ENCODE data around the gene SEMA5A.

SEMA5A gene

GRCh38 chr5:9067154-9067553 lies 478.7 kb downstream of the SEMA5A start:
- TF ChIP-seq, protein P1, sequence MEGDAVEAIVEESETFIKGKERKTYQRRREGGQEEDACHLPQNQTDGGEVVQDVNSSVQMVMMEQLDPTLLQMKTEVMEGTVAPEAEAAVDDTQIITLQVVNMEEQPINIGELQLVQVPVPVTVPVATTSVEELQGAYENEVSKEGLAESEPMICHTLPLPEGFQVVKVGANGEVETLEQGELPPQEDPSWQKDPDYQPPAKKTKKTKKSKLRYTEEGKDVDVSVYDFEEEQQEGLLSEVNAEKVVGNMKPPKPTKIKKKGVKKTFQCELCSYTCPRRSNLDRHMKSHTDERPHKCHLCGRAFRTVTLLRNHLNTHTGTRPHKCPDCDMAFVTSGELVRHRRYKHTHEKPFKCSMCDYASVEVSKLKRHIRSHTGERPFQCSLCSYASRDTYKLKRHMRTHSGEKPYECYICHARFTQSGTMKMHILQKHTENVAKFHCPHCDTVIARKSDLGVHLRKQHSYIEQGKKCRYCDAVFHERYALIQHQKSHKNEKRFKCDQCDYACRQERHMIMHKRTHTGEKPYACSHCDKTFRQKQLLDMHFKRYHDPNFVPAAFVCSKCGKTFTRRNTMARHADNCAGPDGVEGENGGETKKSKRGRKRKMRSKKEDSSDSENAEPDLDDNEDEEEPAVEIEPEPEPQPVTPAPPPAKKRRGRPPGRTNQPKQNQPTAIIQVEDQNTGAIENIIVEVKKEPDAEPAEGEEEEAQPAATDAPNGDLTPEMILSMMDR (conservative IDR thresholded peaks at IDR 0.05; ENCODE audit: low read depth, low read length), result no peak
- H3K4me3 ChIP-seq (ENCODE audit: low read depth, low read length), result no peak overlapping the region
- DNase-seq (ENCODE audit: low read depth), result no peak

DNA sequence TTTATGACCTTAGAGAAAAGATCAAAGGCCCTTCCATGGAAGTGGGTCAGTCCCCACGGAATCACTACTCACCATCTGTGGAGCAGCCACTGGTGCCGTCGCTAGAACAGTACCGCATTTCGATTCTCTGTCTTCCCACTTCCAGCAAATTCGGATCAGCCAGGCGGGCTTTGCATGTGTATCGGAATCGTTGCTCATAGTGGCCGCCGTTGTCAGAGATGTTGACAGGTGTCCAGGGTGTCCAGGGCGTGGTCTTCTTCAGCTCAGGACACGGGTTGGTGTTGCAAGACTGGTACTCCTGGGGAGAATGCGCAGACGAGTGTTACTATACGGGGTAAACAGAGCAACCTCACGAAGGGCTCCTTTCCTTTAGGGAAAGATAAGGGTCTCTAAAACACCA lies 479.5 kb downstream of the SEMA5A start:
- no peak for DNase-seq (ENCODE audit: low read depth)
- TF ChIP-seq, protein P1 (conservative IDR thresholded peaks at IDR 0.05; ENCODE audit: low read depth, low read length), result no peak
- H3K4me3 ChIP-seq (ENCODE audit: low read depth, low read length), result no peak overlapping the region

- no peak overlapping the region for H3K4me3 ChIP-seq (ENCODE audit: low read depth, low read length)
- DNase-seq (ENCODE audit: low read depth), result no peak
- TF ChIP-seq, protein P1 (conservative IDR thresholded peaks at IDR 0.05; ENCODE audit: low read depth, low read length), result no peak
Measured at GRCh38 chr5:9063615-9064245, 482.1 kb downstream of the SEMA5A start.

GRCh38 chr5:9062873-9063272 lies 483.0 kb downstream of the SEMA5A start:
- TF ChIP-seq, protein P1 (conservative IDR thresholded peaks at IDR 0.05; ENCODE audit: low read depth, low read length), result no peak
- no peak overlapping the region for H3K4me3 ChIP-seq (ENCODE audit: low read depth, low read length)
- no peak for DNase-seq (ENCODE audit: low read depth)

GRCh38 chr5:9059920-9060691 lies 485.8 kb downstream of the SEMA5A start:
- TF ChIP-seq, protein P1 (conservative IDR thresholded peaks at IDR 0.05; ENCODE audit: low read depth, low read length), result no peak
- no peak overlapping the region for H3K4me3 ChIP-seq (ENCODE audit: low read depth, low read length)
- DNase-seq (ENCODE audit: low read depth), result peak; percentile 96

DNA sequence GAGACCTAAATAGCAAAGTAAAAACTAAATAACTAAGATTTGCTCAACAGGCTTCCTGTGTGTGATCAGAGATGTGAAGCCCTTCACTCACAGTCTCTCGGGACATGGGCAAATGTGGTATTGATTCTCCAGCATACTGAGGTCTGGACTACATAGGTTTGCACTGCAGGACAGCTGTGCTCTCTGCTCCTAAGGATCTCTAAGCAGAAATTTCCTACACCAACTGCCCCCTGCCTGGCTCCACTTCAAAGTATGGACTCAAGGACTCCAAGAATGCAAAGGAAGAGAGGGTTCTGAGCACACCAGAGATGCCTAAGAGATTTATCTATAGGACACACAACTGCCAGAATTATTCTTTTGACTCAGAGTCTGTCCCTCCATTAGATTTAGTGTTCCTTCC lies 487.2 kb downstream of the SEMA5A start:
- no peak overlapping the region for H3K4me3 ChIP-seq (ENCODE audit: low read depth, low read length)
- TF ChIP-seq, protein P1 (conservative IDR thresholded peaks at IDR 0.05; ENCODE audit: low read depth, low read length), result no peak
- peak; percentile 52 for DNase-seq (ENCODE audit: low read depth)

DNA sequence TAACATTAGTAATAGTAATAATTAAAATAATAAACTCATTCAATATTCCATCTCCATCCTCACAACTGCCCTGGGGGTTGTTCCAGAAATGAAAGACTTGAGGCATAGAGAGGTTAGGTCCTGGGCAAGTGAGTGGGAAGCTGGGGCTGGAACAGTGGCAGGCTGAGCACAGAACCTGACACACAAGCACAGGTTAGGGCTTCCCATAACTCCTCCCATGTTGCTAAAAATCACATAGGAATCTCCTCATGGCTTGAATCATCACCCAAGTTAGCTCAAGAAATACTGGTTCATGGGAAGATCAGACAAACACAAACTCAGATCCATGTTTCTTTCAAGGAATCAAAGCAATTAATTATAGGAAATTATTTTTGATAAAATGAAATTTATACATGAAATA lies 487.7 kb downstream of the SEMA5A start:
- TF ChIP-seq, protein P1 (conservative IDR thresholded peaks at IDR 0.05; ENCODE audit: low read depth, low read length), result no peak
- no peak overlapping the region for H3K4me3 ChIP-seq (ENCODE audit: low read depth, low read length)
- DNase-seq (ENCODE audit: low read depth), result no peak

Data from choroid plexus epithelial cell (primary cell).